Activated T-cell treated with anti-CD3 and anti-CD28 coated beads, Interleukin-2, amount 50 U/mL, for 4 hours (primary cell): ENCODE results near the gene CDC123. TPM values are rescaled to one million over a fixed set of nuclear protein-coding genes. Genes with fewer than 3 reads are reported as not detected.
A peak's percentile ranks its signal among the peaks of the same experiment; 100 is the strongest.
"Not testable (repeated sequence)": the region's sequence is repeated elsewhere in the genome, so short reads cannot be mapped to it uniquely, and the experiment has no call there.

Experiments
- ATAC-seq, 2 donors: fragments of 200-7000 bp; cut with Tn5 transposase; one replicate each; pipeline ENCODE4 v1.10.0; 2021
- DNase-seq: peaks from one replicate; pipeline ENCODE4 v3.0.0-alpha.2; 2020
- H3K27me3 Mint-ChIP-seq: one replicate; pipeline ENCODE4 v1.8.0; 2021; ENCODE audit warnings: low read depth, mixed read lengths
- H3K36me3 Mint-ChIP-seq: one replicate; pipeline ENCODE4 v1.8.0; 2022; ENCODE audit warnings: mixed read lengths; ENCODE audit not compliant: insufficient read depth
- H3K4me1 Mint-ChIP-seq: one replicate; pipeline ENCODE4 v1.8.0; 2021; ENCODE audit warnings: low read depth, mixed read lengths
- H3K4me3 Mint-ChIP-seq: one replicate; pipeline ENCODE4 v1.8.0; 2021; ENCODE audit warnings: mild to moderate bottlenecking, moderate library complexity, mixed read lengths
- H3K9me3 Mint-ChIP-seq: one replicate; pipeline ENCODE4 v1.8.0; 2021; ENCODE audit warnings: mixed read lengths
- total RNA-seq, 3 donors: library from RNA; stranded (reverse); gene quantifications; one replicate each; pipeline ENCODE4 v1.2.1, GENCODE V29; 2021

CDC123 gene
- total RNA-seq, 3 donors from 2014 or later, result 155 to 187 (median 158) TPM

DNA sequence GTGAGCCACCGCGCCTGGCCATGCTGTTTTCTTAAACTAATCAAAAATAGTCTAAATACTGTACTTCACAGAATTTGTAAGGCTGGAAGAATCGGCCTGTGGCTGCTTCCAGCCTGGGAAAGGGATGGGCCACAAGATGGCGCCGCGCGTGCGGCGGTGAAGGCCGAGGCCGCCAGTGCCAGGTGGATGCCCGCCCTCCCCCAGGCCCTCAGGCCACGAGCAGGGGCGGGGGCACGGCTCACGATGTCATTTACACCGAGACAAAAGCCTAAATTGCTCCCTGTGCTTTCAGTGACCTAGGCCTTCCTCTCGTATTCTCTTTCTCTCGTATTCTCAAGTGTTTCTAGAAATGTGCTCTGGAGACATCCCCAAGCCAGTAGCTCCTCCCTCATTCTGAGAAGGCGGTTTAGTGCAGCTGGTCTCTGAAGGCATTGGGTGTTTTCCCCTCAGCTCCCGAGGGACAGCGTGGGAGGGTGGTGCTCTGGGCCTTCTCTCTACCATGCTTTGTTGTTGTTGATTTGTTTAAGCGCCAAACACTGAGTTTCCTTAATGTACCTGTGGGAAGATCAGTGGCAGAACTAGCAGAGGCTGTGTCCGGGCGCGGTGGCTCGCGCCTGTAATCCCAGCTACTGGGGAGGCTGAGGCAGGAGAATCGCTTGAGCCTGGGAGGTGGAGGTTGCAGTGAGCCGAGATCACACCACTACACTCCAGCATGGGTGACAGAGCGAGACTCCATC lies 68.4 kb downstream of the CDC123 start:
- DNase-seq (peak; percentile 64), ATAC-seq (peak; percentile 87 to 90)
- peak overlapping the region; percentile 76 for H3K4me3 Mint-ChIP-seq
- H3K9me3 Mint-ChIP-seq, result no peaks in the 10 kb centered on the region
- H3K36me3 Mint-ChIP-seq, result no peaks in the 10 kb centered on the region
- peaks cover 15% of the 10 kb centered on the region for H3K4me1 Mint-ChIP-seq
- no peaks in the 10 kb centered on the region for H3K27me3 Mint-ChIP-seq

DNA sequence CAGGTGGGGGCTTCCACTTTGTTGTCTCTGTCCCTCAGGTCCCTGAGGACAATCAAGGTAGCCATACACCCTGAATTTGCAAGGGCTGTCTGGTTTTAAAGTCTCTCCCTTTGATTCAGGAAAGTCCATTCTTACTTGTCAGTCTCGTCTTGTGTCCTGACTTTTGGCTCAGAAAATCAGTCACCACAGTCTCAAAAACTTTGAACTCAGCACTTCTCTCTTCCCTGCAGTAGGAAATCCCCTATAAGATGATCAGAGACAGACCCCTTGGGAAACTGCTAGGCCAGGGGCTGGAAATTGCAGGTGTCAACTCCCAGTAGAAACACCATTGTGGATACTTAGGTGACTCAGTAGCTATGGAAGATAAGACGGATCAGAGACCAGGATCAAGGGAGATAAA lies 73.1 kb downstream of the CDC123 start:
- Mint-ChIP-seq H3K9me3 (no peaks in the 10 kb centered on the region), H3K4me3 (no peak overlapping the region), H3K27me3 (no peaks in the 10 kb centered on the region), H3K36me3 (no peaks in the 10 kb centered on the region), H3K4me1 (peaks cover 12% of the 10 kb centered on the region)
- DNase-seq (no peak), ATAC-seq (no peak)

DNA sequence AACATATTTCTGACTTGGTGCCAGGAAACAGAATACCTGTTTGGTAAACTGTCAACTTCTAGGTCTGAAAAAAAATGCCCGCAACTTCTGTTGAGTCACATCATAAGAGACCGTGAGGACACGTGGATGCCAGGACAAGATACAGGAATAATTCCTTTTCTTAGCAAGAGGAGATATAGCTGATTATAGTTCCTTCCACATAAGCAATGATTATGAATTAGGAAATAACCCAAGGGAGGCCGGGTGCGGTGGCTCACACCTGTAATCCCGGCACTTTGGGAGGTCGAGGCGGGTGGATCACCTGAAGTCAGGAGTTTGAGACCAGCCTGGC lies 75.2 kb downstream of the CDC123 start:
- H3K4me1 Mint-ChIP-seq, result peaks cover 2% of the 10 kb centered on the region
- no peaks in the 10 kb centered on the region for H3K36me3 Mint-ChIP-seq
- H3K27me3 Mint-ChIP-seq, result no peaks in the 10 kb centered on the region
- DNase-seq (no peak), ATAC-seq (no peak)
- H3K4me3 Mint-ChIP-seq, result no peak overlapping the region
- no peaks in the 10 kb centered on the region for H3K9me3 Mint-ChIP-seq

DNA sequence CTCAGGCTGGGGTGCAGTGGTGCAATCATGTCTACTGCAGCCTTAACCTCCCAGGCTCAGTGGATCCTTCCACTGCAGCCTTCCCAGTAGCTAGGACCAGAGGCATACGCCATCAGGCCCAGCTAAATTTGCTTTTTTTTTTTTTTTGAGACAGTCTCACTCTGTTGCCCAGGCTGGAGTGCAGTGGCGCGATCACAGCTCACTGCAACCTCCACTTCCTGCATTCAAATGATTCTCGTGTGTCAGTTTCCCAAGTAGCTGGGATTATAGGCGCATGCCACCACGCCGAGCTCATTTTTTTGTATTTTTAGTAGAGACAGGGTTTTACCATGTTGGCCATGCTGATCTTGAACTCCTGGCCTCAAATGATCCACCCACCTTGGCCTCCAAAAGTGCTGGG lies 81.9 kb downstream of the CDC123 start:
- H3K9me3 Mint-ChIP-seq, H3K36me3 Mint-ChIP-seq: not testable (repeated sequence)

DNA sequence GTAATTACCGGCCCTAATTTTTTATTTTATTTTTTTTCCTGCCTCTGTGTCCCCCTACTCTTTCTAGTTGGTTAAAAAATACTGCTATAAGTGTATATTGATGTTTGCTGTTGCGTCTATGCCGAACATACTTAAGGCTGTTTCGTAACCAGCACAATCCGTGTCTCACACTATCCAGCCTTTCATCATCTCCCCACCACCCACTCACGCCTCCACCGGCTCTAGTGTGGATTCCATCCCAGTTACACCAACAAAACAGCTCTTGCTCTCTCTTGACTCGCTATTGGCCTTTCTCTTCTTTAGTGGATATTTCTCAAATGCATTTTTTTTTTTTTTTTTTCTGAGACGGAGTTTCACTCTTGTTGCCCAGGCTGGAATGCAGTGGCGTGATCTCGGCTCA lies 83.3 kb downstream of the CDC123 start:
- ATAC-seq (no peak), DNase-seq (no peak)
- Mint-ChIP-seq H3K4me1 (peaks cover 2% of the 10 kb centered on the region), H3K27me3 (no peaks in the 10 kb centered on the region), H3K36me3 (no peaks in the 10 kb centered on the region), H3K9me3 (no peaks in the 10 kb centered on the region), H3K4me3 (no peak overlapping the region)

More for the DNA sequence above, 81.9 kb downstream of the CDC123 start:
- ATAC-seq, H3K4me1 Mint-ChIP-seq, DNase-seq, H3K27me3 Mint-ChIP-seq, H3K4me3 Mint-ChIP-seq: not testable (repeated sequence)

DNA sequence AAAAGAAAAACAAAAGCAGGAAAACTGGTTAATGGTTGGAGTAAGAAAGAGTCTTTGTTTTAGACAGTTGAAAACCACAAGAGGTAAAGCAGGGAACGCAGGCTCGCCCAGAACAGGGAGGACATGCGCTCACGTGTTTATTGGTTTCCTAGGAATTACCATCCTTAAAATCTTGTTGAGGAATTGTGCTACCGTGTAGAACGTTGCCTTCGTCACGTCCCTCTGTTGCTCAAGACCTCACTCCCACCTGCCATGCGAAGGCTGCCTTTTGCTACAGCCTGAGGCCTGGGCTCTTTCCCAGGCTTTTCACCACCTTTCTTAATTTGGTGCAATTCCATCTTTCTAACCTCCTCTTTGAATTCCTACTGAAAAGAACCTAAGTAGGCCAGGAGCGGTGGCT lies 91.8 kb downstream of the CDC123 start:
- no peak for ATAC-seq
- no peak for DNase-seq
- peaks cover 3% of the 10 kb centered on the region for H3K27me3 Mint-ChIP-seq
- H3K9me3 Mint-ChIP-seq, result no peaks in the 10 kb centered on the region
- no peak overlapping the region for H3K4me3 Mint-ChIP-seq
- no peaks in the 10 kb centered on the region for H3K36me3 Mint-ChIP-seq
- peaks cover 3% of the 10 kb centered on the region for H3K4me1 Mint-ChIP-seq

DNA sequence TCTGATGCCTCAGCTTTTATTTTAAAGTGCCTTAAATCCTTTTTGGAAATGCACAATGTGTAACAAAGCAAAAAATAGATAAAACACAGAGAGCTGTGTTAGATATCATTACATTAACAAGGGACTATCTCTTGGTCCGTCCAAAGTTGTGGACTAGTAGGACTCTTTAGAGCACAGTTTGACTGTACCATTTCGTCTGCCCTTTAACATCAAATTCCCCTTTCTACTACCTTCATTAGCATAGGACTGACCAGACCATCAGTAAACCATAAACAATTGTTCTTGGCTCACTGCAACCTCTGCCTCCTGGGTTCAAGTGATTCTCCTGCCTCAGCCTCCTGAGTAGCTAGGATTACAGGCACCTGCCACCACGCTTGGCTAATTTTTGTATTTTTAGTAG lies 101.8 kb downstream of the CDC123 start:
- not testable (repeated sequence) for ATAC-seq, DNase-seq, H3K4me1 Mint-ChIP-seq, H3K4me3 Mint-ChIP-seq, H3K9me3 Mint-ChIP-seq, H3K27me3 Mint-ChIP-seq, H3K36me3 Mint-ChIP-seq

DNA sequence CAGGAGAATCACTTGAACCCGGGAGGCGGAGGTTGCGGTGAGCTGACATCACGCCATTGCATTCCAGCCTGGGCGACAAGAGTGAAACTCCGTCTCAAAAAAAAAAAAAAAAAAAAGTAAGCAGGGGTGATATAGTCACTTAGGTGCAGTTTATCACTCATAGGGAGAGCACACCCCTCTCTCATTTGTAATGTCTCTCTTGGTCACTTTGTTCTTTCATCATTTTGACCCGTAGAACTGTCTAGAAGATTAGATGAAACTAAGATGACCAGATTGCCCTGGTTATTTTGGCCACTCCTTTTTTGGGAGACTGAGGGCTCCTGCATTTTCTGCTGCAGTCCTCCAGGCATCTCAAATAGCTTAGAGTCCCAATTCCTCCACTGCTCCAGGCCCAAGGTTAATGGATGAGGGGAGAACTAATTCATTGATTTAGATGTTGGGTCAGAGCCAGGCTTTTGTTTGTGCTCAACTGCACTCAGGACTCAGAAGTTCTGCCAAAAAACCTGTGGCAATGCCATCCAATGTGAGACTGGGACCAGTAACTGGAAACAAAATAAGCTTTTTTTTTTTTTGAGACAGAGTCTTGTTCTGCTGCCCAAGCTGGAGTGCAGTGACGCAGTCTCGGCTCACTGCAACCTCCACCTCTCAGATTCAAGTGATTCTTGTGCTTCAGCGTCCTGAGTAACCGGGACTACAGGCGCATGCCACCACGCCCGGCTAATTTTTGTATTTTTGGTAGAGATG lies 103.4 kb downstream of the CDC123 start:
- Mint-ChIP-seq H3K27me3 (no peaks in the 10 kb centered on the region), H3K36me3 (no peaks in the 10 kb centered on the region), H3K4me1 (no peaks in the 10 kb centered on the region), H3K9me3 (no peaks in the 10 kb centered on the region), H3K4me3 (no peak overlapping the region)
- DNase-seq (no peak), ATAC-seq (no peak)

Other genes starting within 250 kb of the CDC123 start
- 10 to 100 TPM; 26.1 to 31.0 (median 30.3) TPM for gene UPF2, start 153.4 kb upstream of the CDC123 start, total RNA-seq
- gene DHTKD1, start 127.2 kb upstream of the CDC123 start, total RNA-seq, result 1 to 10 TPM; 5.7 to 7.4 (median 6.1) TPM
- gene SEC61A2, start 66.5 kb upstream of the CDC123 start, total RNA-seq, result 1 to 10 TPM; 6.3 to 9.5 (median 9.4) TPM
- gene NUDT5, start 297 bp upstream of the CDC123 start, total RNA-seq, result 100 to 1,000 TPM; 104 to 109 (median 105) TPM
- 1 to 10 TPM; 6.3 to 7.8 (median 6.7) TPM for gene CAMK1D, start 153.4 kb downstream of the CDC123 start, total RNA-seq